Endothelial cell (in vitro differentiated cells): ENCODE measurements around the gene GAK. TPM values are rescaled to one million over a fixed set of nuclear protein-coding genes. Genes with fewer than 3 reads are reported as not detected.

Experiments
- DNase-seq: peaks from one replicate; pipeline ENCODE4 v3.0.0; 2021; ENCODE audit warnings: low spot score
- H3K27ac Mint-ChIP-seq: one replicate; pipeline ENCODE4 v1.8.0; 2021; ENCODE audit warnings: mixed read lengths, inconsistent platforms; ENCODE audit not compliant: unreplicated experiment
- H3K27me3 Mint-ChIP-seq: one replicate; pipeline ENCODE4 v1.8.0; 2021; ENCODE audit warnings: mild to moderate bottlenecking, moderate library complexity, mixed read lengths, inconsistent platforms; ENCODE audit not compliant: unreplicated experiment
- H3K36me3 Mint-ChIP-seq: one replicate; pipeline ENCODE4 v1.8.0; 2021; ENCODE audit warnings: mild to moderate bottlenecking, low read depth, mixed read lengths, inconsistent platforms; ENCODE audit not compliant: unreplicated experiment
- H3K4me1 Mint-ChIP-seq: one replicate; pipeline ENCODE4 v1.8.0; 2021; ENCODE audit warnings: mild to moderate bottlenecking, mixed read lengths, inconsistent platforms; ENCODE audit not compliant: unreplicated experiment
- H3K4me3 Mint-ChIP-seq: one replicate; pipeline ENCODE4 v1.8.0; 2021; ENCODE audit warnings: mild to moderate bottlenecking, mixed read lengths, inconsistent platforms; ENCODE audit not compliant: unreplicated experiment
- H3K9me3 Mint-ChIP-seq: one replicate; pipeline ENCODE4 v1.8.0; 2021; ENCODE audit warnings: mixed read lengths, inconsistent platforms; ENCODE audit not compliant: unreplicated experiment
- total RNA-seq: library from RNA; stranded (reverse); fragmentation: NEBNext Ultra II Directional; extraction: Animal tissue kit (Norgen Biotek cat#: 25700); gene quantifications from one replicate; pipeline ENCODE4 v1.2.1, GENCODE V29; 2021; ENCODE audit not compliant: unreplicated experiment
- TF ChIP-seq, protein P1 (sequence below): fragments of 200-600 bp; sonication (generic); IDR thresholded peaks from one replicate; pipeline ENCODE4 v1.5.0; 2021; ENCODE audit warnings: antibody characterized with exemption; ENCODE audit not compliant: unreplicated experiment

Gene GAK
- total RNA-seq, 1 donor from 2014 or later, result 112 TPM

DNA sequence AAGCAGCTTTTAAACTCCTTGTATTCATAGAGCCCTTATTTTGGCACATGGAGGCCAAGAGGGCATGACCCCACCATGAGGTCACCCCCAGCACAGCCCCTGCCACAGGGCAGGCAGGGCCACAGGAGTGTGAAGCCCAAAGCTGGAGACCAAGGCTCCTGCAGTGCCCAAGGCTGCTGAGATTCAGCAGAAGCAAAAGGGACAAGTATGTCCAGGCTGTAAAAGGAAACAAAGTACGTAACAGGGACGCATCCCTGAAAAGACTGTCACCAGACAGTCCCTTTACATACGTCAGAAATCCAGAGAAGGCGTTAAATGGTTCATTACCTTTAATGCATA lies 18.9 kb downstream of the GAK start:
- H3K27me3 Mint-ChIP-seq, result peaks cover 4% of the 10 kb centered on the region
- H3K4me3 Mint-ChIP-seq, result no peak overlapping the region
- H3K36me3 Mint-ChIP-seq, result peaks cover 25% of the 10 kb centered on the region
- no peaks in the 10 kb centered on the region for H3K9me3 Mint-ChIP-seq
- TF ChIP-seq, protein P1, sequence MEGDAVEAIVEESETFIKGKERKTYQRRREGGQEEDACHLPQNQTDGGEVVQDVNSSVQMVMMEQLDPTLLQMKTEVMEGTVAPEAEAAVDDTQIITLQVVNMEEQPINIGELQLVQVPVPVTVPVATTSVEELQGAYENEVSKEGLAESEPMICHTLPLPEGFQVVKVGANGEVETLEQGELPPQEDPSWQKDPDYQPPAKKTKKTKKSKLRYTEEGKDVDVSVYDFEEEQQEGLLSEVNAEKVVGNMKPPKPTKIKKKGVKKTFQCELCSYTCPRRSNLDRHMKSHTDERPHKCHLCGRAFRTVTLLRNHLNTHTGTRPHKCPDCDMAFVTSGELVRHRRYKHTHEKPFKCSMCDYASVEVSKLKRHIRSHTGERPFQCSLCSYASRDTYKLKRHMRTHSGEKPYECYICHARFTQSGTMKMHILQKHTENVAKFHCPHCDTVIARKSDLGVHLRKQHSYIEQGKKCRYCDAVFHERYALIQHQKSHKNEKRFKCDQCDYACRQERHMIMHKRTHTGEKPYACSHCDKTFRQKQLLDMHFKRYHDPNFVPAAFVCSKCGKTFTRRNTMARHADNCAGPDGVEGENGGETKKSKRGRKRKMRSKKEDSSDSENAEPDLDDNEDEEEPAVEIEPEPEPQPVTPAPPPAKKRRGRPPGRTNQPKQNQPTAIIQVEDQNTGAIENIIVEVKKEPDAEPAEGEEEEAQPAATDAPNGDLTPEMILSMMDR, result no peak
- peaks cover 26% of the 10 kb centered on the region for H3K4me1 Mint-ChIP-seq
- no peak for DNase-seq
- no peak overlapping the region for H3K27ac Mint-ChIP-seq

DNA sequence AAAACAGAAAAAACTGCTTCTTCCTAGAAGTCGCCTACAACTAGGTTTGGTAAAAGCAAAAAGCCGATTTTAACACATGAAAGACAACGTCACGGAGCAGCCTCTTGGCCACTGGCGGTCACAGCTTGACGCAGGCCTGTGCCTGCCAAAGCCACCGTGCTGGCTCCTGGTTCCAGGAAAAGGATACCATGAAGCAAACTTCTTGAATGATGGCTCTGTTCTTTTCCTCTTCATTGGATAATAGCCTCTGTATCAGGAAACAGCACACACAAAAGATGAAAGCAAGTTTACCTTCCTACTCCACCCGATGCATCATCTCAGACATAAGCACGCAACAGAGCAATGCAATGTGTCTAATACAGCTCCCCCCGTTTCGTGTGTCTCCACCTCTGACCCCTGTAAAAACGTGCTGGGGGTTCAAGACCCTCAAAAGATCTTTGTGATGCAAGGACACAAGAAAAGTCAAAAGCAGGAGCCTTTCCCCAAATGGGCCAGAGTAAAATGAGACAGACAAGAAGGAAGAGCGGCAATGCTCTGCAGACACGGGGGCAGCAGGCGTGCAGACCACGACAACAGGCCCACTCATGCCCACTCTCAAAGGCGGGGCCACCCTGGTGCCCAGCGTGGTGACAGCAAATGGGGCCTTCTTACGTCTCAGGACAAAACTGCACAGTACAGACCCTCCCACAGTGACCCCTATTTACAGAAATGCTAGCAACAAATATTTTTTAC lies 19.4 kb downstream of the GAK start:
- Mint-ChIP-seq H3K4me3 (no peak overlapping the region), H3K4me1 (peaks cover 26% of the 10 kb centered on the region), H3K27ac (no peak overlapping the region), H3K36me3 (peaks cover 23% of the 10 kb centered on the region), H3K27me3 (peaks cover 7% of the 10 kb centered on the region), H3K9me3 (no peaks in the 10 kb centered on the region)
- TF ChIP-seq, protein P1, result no peak
- DNase-seq, result no peak

DNA sequence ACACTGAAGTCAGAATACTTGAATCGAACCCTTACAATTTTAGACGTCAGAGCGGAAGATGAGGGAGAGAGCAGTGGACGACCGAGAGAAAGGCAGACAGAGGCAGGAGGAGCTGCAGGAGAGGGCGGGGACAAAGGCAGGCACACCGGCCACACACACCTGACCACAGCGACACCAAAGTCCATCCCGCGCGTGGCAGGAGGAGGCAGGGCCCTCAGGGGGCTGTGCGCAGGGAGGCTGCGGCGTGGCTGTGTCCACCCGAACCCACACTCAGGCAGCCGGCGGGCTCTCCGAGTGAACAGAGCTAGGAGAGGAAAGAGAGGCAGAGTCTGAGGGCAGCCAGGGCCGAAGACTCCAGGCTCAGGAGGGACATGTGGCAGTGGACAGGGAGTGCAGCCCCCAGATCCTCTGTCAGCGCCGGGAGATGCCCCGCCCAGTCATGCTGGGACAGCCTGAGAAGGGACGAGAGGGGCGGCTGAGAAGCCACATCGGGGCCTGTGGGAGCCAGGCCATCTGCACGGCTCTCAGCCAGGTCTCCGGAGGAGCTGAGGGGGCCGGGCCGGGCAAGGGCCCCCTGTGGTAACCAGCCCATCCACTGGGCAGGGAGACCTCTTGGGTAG lies 20.1 kb downstream of the GAK start:
- Mint-ChIP-seq H3K9me3 (no peaks in the 10 kb centered on the region), H3K4me3 (peak overlapping the region; percentile 48), H3K27ac (peak overlapping the region; percentile 50), H3K27me3 (peaks cover 6% of the 10 kb centered on the region), H3K36me3 (peaks cover 23% of the 10 kb centered on the region), H3K4me1 (peaks cover 26% of the 10 kb centered on the region)
- DNase-seq, result no peak
- TF ChIP-seq, protein P1, result no peak

DNA sequence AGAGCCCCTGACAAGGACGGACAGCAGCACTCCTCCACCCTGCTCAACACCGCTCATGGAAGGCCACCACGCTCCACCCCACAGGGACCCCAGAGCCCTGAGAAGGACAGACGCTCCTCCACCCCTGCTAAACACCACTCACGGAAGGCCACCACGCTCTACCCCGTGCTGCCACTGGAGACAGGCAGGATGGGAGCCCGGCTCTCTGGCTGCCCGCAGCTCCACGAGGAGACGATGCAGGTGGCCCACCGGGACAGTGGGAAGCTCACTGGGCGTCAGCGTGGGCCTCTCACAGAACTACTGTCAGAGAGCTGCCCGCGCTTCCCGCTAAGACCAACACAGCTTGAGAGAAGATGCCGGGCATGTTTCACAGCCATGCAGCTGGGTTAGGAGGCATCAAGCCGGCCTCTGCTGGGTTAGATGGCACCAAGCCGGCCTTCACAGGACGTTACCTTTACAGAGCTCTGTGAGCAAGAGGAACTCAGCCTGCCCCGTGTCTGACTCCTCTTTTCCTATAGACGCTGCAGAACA lies 20.8 kb downstream of the GAK start:
- no peak for DNase-seq
- TF ChIP-seq, protein P1, result no peak
- Mint-ChIP-seq H3K36me3 (peaks cover 27% of the 10 kb centered on the region), H3K27ac (peak overlapping the region; percentile 50), H3K4me1 (peaks cover 23% of the 10 kb centered on the region), H3K27me3 (peaks cover 11% of the 10 kb centered on the region), H3K4me3 (peak overlapping the region; percentile 48), H3K9me3 (no peaks in the 10 kb centered on the region)
